Ovary (tissue), 3 donors: ENCODE measurements around the gene DXO.

ENCODE experiments used
- EP300 ChIP-seq: sonication (generic); formaldehyde crosslinking; IDR thresholded peaks from one replicate; pipeline ENCODE4 v1.6.1; 2017; ENCODE audit warnings: antibody characterized with exemption
- TF ChIP-seq, protein P1 (sequence below), 3 donors: fragments of 450-650 bp in 2 of 3; fragments of 200-600 bp in 1 of 3; IDR thresholded peaks; one replicate each; pipeline versions ENCODE4 v1.5.1 to v1.8.0; 2016 to 2022; ENCODE audit warnings: antibody characterized with exemption in 3 of 3, mild to moderate bottlenecking in 1 of 3
- donor health status: DM: no; HTN: no; CAD: no.

DNA sequence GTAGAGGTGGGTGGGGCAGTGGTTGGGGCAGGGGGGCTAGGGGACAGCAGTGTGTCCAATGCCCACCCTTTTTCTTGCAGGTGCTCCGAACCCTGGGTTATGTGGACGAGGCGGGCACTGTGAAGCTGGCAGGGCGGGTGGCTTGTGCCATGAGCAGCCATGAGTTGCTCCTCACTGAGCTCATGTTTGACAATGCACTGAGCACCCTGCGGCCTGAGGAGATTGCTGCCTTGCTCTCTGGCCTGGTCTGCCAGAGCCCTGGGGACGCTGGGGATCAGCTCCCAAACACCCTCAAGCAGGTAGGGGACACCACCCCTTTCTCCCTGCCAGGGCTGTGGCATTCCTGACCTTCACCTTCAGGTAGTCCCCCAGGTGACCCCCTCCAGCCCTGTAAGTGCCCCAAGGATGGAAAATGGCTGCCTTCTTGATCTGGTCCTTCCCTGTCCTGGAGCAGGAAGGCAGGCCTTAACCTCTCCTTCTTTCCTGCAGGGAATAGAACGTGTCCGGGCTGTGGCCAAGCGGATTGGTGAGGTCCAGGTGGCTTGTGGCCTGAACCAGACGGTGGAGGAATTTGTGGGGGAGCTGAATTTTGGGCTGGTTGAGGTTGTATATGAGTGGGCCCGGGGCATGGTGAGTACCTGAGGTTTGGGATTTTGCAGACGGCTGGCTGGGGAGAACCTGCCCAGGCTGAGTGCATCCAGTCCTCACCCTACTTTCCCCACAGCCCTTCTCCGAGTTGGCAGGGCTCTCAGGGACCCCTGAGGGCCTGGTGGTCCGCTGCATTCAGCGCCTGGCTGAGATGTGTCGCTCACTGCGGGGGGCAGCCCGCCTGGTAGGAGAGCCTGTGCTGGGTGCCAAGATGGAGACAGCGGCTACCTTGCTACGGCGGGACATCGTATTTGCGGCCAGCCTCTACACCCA is 2.9 kb downstream of the DXO start:
- TF ChIP-seq, protein P1, sequence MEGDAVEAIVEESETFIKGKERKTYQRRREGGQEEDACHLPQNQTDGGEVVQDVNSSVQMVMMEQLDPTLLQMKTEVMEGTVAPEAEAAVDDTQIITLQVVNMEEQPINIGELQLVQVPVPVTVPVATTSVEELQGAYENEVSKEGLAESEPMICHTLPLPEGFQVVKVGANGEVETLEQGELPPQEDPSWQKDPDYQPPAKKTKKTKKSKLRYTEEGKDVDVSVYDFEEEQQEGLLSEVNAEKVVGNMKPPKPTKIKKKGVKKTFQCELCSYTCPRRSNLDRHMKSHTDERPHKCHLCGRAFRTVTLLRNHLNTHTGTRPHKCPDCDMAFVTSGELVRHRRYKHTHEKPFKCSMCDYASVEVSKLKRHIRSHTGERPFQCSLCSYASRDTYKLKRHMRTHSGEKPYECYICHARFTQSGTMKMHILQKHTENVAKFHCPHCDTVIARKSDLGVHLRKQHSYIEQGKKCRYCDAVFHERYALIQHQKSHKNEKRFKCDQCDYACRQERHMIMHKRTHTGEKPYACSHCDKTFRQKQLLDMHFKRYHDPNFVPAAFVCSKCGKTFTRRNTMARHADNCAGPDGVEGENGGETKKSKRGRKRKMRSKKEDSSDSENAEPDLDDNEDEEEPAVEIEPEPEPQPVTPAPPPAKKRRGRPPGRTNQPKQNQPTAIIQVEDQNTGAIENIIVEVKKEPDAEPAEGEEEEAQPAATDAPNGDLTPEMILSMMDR (IDR thresholded peaks at IDR 0.05), result no peak
- no peak for TF ChIP-seq EP300
